GM12878 (cell line): ENCODE measurements around the gene DNAJB4. TPM values are rescaled to one million over a fixed set of nuclear protein-coding genes. Genes with fewer than 3 reads are reported as not detected.

Source experiments
- CBX3 ChIP-seq: fragments of 200-600 bp; sonication (generic); IDR thresholded peaks from 2 replicates; pipeline ENCODE4 v1.6.1; 2016; ENCODE audit warnings: low read depth, borderline replicate concordance
- NRF1 ChIP-seq: conservative IDR thresholded peaks from 2 replicates; pipeline ENCODE4 v1.6.1; 2011; ENCODE audit warnings: mild to moderate bottlenecking, low read depth, low read length, improper control_type of control experiment
- RUNX3 ChIP-seq: IDR thresholded peaks from 2 replicates; pipeline ENCODE4 v1.6.1; 2012; ENCODE audit warnings: low read length, inconsistent platforms
- ZNF274 ChIP-seq: IDR thresholded peaks from one replicate; pipeline ENCODE4 v1.8.0; 2011; ENCODE audit not compliant: insufficient read length, insufficient read depth
- polyA plus RNA-seq, 11 experiments: library from polyadenylated mRNA; depleted of rRNA in 4 of 11; unstranded in 6 of 11; stranded (reverse) in 5 of 11; fragments of >200 nt; fragmentation: Nextera tagmentation in 4 of 11; fragmentation: Illumina TruSeq in 1 of 11; extraction: Ambion mirVana in 4 of 11; extraction: Trizol in 1 of 11; gene quantifications; 1 replicate in 1 of 11; 2 replicates in 10 of 11; pipeline versions ENCODE4 v1.2.1 to v1.2.3, GENCODE V29; 2011 to 2016; ENCODE audit warnings: inconsistent platforms in 2 of 11, missing spikeins in 2 of 11, low read depth in 1 of 11
- total RNA-seq, 4 experiments: library from RNA; depleted of rRNA in 3 of 4; stranded (reverse); fragments of >200 nt in 3 of 4; fragmentation: Illumina TruSeq in 1 of 4; extraction: Trizol in 1 of 4; gene quantifications; 2 replicates each; pipeline versions ENCODE4 v1.2.1 to v1.2.3, GENCODE V29; 2013 to 2021
- TF ChIP-seq, protein P1 (sequence below): IDR thresholded peaks from 2 replicates; pipeline ENCODE4 v1.6.1; 2012; ENCODE audit warnings: improper control_type of control experiment, low read depth, low read length; ENCODE audit not compliant: insufficient replicate concordance
- TF ChIP-seq, protein P2 (sequence below): IDR thresholded peaks from 2 replicates; pipeline ENCODE4 v1.6.1; 2011; ENCODE audit warnings: low read depth, mild to moderate bottlenecking, low read length, moderate library complexity, borderline replicate concordance; ENCODE audit errors: extremely low read depth
- TF ChIP-seq, protein P3 (sequence below): IDR thresholded peaks from 2 replicates; pipeline ENCODE4 v1.6.1; 2011; ENCODE audit warnings: mild to moderate bottlenecking, low read depth, low read length, moderate library complexity; ENCODE audit not compliant: insufficient replicate concordance
- TF ChIP-seq, protein P4 (sequence below): fragments of 450-650 bp; IDR thresholded peaks from 2 replicates; pipeline ENCODE4 v1.6.1; 2016; ENCODE audit warnings: mild to moderate bottlenecking
- TF ChIP-seq, protein P5 (sequence below): IDR thresholded peaks from 2 replicates; pipeline ENCODE4 v1.6.1; 2011; ENCODE audit warnings: low read depth, low read length, improper control_type of control experiment, borderline replicate concordance

The DNAJB4 gene
- total and polyA plus RNA-seq, 10 of the 15 experiments (the other 5 are each of a cell fraction or from before 2014, with no cell fraction given): 3.8 to 10.5 (median 6.6) TPM

DNA sequence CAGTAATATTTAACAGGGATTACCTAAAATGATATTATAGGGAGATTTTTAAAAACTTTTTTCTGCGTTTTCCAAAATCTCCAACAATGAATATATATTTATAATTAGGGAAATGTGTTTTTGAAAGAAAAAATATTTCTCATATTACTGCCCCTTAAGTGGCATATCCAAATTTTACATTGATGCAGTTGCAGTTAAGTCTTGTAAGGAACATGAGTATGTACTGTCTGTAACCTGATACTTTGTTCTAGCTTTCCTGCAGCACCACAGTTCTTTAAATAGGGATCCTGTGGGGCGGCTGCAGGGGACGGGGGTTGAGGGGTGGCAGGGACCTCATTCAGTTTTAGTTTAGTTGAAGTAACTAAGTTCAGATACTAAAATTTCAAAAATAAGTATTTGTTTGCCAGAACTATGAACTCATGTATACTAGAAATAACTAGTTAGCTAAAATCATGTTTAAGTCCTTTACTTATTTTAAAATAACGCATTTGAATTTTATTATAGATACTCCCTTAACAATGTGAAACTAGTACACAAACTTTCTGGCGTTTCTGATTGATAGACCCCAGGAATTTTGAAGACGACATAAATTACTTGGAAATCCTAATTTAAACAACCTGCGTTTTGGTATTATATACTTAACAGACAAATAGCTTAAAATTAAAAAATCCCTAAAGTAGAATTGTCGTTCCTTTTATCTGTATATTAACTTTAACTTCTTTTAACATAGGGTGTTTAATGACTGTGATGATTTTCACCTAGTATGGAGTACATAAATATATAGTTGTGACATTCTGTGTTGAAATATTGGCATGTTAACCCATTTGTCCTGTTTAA is 639 bp upstream of the DNAJB4 start (continued):
- TF ChIP-seq, protein P1, sequence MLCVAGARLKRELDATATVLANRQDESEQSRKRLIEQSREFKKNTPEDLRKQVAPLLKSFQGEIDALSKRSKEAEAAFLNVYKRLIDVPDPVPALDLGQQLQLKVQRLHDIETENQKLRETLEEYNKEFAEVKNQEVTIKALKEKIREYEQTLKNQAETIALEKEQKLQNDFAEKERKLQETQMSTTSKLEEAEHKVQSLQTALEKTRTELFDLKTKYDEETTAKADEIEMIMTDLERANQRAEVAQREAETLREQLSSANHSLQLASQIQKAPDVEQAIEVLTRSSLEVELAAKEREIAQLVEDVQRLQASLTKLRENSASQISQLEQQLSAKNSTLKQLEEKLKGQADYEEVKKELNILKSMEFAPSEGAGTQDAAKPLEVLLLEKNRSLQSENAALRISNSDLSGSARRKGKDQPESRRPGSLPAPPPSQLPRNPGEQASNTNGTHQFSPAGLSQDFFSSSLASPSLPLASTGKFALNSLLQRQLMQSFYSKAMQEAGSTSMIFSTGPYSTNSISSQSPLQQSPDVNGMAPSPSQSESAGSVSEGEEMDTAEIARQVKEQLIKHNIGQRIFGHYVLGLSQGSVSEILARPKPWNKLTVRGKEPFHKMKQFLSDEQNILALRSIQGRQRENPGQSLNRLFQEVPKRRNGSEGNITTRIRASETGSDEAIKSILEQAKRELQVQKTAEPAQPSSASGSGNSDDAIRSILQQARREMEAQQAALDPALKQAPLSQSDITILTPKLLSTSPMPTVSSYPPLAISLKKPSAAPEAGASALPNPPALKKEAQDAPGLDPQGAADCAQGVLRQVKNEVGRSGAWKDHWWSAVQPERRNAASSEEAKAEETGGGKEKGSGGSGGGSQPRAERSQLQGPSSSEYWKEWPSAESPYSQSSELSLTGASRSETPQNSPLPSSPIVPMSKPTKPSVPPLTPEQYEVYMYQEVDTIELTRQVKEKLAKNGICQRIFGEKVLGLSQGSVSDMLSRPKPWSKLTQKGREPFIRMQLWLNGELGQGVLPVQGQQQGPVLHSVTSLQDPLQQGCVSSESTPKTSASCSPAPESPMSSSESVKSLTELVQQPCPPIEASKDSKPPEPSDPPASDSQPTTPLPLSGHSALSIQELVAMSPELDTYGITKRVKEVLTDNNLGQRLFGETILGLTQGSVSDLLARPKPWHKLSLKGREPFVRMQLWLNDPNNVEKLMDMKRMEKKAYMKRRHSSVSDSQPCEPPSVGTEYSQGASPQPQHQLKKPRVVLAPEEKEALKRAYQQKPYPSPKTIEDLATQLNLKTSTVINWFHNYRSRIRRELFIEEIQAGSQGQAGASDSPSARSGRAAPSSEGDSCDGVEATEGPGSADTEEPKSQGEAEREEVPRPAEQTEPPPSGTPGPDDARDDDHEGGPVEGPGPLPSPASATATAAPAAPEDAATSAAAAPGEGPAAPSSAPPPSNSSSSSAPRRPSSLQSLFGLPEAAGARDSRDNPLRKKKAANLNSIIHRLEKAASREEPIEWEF: peak; percentile 93
- TF ChIP-seq, protein P2, sequence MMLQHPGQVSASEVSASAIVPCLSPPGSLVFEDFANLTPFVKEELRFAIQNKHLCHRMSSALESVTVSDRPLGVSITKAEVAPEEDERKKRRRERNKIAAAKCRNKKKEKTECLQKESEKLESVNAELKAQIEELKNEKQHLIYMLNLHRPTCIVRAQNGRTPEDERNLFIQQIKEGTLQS: no peak
- TF ChIP-seq, protein P3, sequence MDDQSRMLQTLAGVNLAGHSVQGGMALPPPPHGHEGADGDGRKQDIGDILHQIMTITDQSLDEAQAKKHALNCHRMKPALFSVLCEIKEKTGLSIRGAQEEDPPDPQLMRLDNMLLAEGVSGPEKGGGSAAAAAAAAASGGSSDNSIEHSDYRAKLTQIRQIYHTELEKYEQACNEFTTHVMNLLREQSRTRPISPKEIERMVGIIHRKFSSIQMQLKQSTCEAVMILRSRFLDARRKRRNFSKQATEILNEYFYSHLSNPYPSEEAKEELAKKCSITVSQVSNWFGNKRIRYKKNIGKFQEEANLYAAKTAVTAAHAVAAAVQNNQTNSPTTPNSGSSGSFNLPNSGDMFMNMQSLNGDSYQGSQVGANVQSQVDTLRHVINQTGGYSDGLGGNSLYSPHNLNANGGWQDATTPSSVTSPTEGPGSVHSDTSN: peak; percentile 53
- TF ChIP-seq RUNX3: peak; percentile 69
- TF ChIP-seq, protein P4, sequence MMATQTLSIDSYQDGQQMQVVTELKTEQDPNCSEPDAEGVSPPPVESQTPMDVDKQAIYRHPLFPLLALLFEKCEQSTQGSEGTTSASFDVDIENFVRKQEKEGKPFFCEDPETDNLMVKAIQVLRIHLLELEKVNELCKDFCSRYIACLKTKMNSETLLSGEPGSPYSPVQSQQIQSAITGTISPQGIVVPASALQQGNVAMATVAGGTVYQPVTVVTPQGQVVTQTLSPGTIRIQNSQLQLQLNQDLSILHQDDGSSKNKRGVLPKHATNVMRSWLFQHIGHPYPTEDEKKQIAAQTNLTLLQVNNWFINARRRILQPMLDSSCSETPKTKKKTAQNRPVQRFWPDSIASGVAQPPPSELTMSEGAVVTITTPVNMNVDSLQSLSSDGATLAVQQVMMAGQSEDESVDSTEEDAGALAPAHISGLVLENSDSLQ: no peak; the same call in 1 of the 2 replicates
- TF ChIP-seq NRF1: no peak
- TF ChIP-seq CBX3: no peak
- TF ChIP-seq, protein P5, sequence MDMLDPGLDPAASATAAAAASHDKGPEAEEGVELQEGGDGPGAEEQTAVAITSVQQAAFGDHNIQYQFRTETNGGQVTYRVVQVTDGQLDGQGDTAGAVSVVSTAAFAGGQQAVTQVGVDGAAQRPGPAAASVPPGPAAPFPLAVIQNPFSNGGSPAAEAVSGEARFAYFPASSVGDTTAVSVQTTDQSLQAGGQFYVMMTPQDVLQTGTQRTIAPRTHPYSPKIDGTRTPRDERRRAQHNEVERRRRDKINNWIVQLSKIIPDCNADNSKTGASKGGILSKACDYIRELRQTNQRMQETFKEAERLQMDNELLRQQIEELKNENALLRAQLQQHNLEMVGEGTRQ: no peak
- TF ChIP-seq ZNF274: no peak
